Thyroid gland (tissue), 4 donors: Measurements from ENCODE around the gene IL19.

Experiments
- CTCF ChIP-seq, 6 experiments: fragments of 200-600 bp in 3 of 6; fragments of 450-650 bp in 3 of 6; sonication (generic) in 3 of 6; IDR thresholded peaks; one replicate each; pipeline ENCODE4 v1.5.1; 2016 to 2019; ENCODE audit warnings: antibody characterized with exemption in 6 of 6, mild to moderate bottlenecking in 2 of 6, inconsistent platforms in 1 of 6, moderate library complexity in 1 of 6
- POLR2A ChIP-seq, 2 donors: fragments of 450-650 bp; IDR thresholded peaks; one replicate each; pipeline ENCODE4 v1.6.1; 2017; ENCODE audit warnings: antibody characterized with exemption in 2 of 2, mild to moderate bottlenecking in 2 of 2, moderate library complexity in 1 of 2

- TF ChIP-seq POLR2A (IDR thresholded peaks at IDR 0.05) (no peak), CTCF (IDR thresholded peaks at IDR 0.05) (no peak)
Measured at GRCh38 chr1:206801467-206801866, 30.9 kb downstream of the IL19 start.
